ENCODE data around the gene NXPH3. TPM values are rescaled to one million over a fixed set of nuclear protein-coding genes. Genes with fewer than 3 reads are reported as not detected.

NXPH3 gene
- total and polyA plus RNA-seq, 2 donors (not counting 1 experiment from before 2014, with no cell fraction given), result not detected

DNA sequence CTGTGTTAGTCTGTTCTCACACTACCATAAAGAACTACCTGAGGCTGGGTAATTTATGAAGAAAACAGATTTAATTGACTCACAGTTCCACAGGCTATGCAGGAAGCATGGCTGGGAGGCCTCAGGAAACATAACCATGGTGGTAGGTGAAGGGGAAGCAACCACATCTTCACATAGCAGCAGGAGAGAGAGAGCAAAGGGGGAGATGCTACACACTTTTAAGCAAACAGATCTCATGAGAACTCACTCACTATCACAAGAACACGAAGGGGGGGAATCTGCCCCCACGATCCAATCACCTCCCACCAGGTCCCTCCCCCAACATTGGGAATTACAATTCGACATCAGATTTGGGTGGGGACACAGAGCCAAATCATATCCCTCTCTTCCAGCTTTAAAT is 31.8 kb upstream of the NXPH3 start:
- Mint-ChIP-seq H3K27me3 (peaks cover 35% of the 10 kb centered on the region), H3K27ac (no peak overlapping the region), H3K4me3 (no peak overlapping the region), H3K4me1 (no peaks in the 10 kb centered on the region), H3K9me3 (ENCODE audit: insufficient read depth) (peaks cover 8% of the 10 kb centered on the region)
- H3K27me3 ChIP-seq (replicated peaks in 1 of 4; ENCODE audit: control extremely low read depth in 1 of 4, control insufficient read depth in 3 of 4, insufficient read depth in 4 of 4, low read length in 3 of 4), result peaks cover 0 to 9% (median 2%) of the 10 kb centered on the region in 4 experiments
- no peak overlapping the region for H3K9ac ChIP-seq (ENCODE audit: low read length)
- no peak overlapping the region for H3K4me2 ChIP-seq (replicated peaks; ENCODE audit: low read depth, low read length, poor library complexity, severe bottlenecking)
- intact Hi-C loops (cut with micrococcal nuclease), result no loop called here
- H2AFZ ChIP-seq (ENCODE audit: insufficient read depth, low read depth, low read length, poor library complexity, severe bottlenecking), result no peak overlapping the region
- H3K4me3 ChIP-seq (ENCODE audit: control extremely low read depth in 1 of 5, extremely low read depth in 1 of 5, insufficient read depth in 1 of 5, low read depth in 2 of 5, low read length in 4 of 5), result no peak overlapping the region
- no peaks in the 10 kb centered on the region for H3K4me1 ChIP-seq (ENCODE audit: control insufficient read depth in 2 of 2, insufficient read depth in 2 of 2, low read length in 2 of 2)
- WGBS (ENCODE audit: insufficient coverage), result 86% methylated on average over 2 of the region's 3 CpGs
- no peaks in the 10 kb centered on the region for H3K79me2 ChIP-seq (ENCODE audit: control insufficient read depth, insufficient read depth, low read length)
- H3K27ac ChIP-seq (ENCODE audit: low read length in 2 of 2), result no peak overlapping the region
- no peaks in the 10 kb centered on the region for H4K20me1 ChIP-seq (ENCODE audit: control insufficient read depth, insufficient read depth, low read length, poor library complexity, severe bottlenecking)
- ATAC-seq (ENCODE audit: low read depth) (no peak), DNase-seq (no peak)
- no peak for TF ChIP-seq EZH2 (IDR thresholded peaks at IDR 0.05; ENCODE audit: borderline replicate concordance, insufficient read depth, low read depth, low read length, poor library complexity, severe bottlenecking)
- TF ChIP-seq, protein P1, sequence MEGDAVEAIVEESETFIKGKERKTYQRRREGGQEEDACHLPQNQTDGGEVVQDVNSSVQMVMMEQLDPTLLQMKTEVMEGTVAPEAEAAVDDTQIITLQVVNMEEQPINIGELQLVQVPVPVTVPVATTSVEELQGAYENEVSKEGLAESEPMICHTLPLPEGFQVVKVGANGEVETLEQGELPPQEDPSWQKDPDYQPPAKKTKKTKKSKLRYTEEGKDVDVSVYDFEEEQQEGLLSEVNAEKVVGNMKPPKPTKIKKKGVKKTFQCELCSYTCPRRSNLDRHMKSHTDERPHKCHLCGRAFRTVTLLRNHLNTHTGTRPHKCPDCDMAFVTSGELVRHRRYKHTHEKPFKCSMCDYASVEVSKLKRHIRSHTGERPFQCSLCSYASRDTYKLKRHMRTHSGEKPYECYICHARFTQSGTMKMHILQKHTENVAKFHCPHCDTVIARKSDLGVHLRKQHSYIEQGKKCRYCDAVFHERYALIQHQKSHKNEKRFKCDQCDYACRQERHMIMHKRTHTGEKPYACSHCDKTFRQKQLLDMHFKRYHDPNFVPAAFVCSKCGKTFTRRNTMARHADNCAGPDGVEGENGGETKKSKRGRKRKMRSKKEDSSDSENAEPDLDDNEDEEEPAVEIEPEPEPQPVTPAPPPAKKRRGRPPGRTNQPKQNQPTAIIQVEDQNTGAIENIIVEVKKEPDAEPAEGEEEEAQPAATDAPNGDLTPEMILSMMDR (IDR thresholded peaks at IDR 0.05), result no peak
- ChIA-PET POLR2A (no interaction called here), CTCF (no interaction called here)
- no peaks in the 10 kb centered on the region for H3K36me3 ChIP-seq (replicated peaks in 1 of 2; ENCODE audit: control extremely low read depth in 1 of 2, control insufficient read depth in 1 of 2, extremely low read depth in 1 of 2, insufficient read depth in 2 of 2, low read length in 1 of 2)
- H3K9me3 ChIP-seq (ENCODE audit: control extremely low read depth in 1 of 3, control insufficient read depth in 2 of 3, insufficient read depth in 1 of 3, low read length in 2 of 3), result peaks cover 0 to 19% (median 3%) of the 10 kb centered on the region in 3 donors

DNA sequence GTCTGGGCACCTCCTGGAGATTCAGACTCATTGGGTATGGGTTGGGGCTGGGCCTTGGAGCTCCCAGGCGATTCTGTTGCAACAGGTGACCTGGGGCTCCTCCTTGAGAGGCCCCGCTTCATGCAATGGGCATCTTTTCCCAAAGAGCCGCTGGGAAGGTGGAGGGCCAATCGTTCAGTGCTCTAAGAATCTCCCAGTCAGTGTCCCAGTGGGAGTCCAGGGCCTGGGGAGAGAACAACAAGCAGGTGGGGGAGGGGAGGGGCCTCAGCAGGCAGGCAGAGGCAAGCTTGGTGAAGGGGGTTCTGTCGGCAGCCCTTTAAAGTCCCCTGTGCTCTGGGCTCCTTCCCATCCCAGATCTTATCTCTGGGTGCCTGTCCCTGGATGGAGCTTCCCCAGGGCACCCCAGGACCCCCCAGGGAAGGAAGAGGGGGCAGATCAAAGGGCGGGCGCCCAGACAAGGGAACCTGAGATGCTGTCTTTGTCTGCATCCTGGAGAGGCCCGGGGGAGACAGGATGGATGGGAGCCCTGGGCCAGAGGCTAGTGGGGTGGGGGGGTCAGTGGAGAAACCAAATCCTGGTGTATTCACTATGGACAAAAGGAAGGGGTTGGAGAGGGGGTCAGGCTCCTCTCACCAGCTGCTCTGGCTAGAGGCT is 30.5 kb upstream of the NXPH3 start:
- H2AFZ ChIP-seq (ENCODE audit: insufficient read depth, low read depth, low read length, poor library complexity, severe bottlenecking), result no peak overlapping the region
- WGBS (ENCODE audit: insufficient coverage), result 87% methylated on average over 7 of the region's 8 CpGs
- no peak for TF ChIP-seq EZH2 (IDR thresholded peaks at IDR 0.05; ENCODE audit: borderline replicate concordance, insufficient read depth, low read depth, low read length, poor library complexity, severe bottlenecking)
- TF ChIP-seq, protein P1 (IDR thresholded peaks at IDR 0.05), result no peak
- H3K9ac ChIP-seq (ENCODE audit: low read length), result no peak overlapping the region
- no peaks in the 10 kb centered on the region for H3K79me2 ChIP-seq (ENCODE audit: control insufficient read depth, insufficient read depth, low read length)
- no peak overlapping the region for H3K27ac ChIP-seq (ENCODE audit: low read length in 2 of 2)
- peaks cover 0 to 9% (median 2%) of the 10 kb centered on the region in 4 experiments for H3K27me3 ChIP-seq (replicated peaks in 1 of 4; ENCODE audit: control extremely low read depth in 1 of 4, control insufficient read depth in 3 of 4, insufficient read depth in 4 of 4, low read length in 3 of 4)
- Mint-ChIP-seq H3K4me1 (no peaks in the 10 kb centered on the region), H3K9me3 (ENCODE audit: insufficient read depth) (peaks cover 8% of the 10 kb centered on the region), H3K27ac (no peak overlapping the region), H3K27me3 (peaks cover 35% of the 10 kb centered on the region), H3K4me3 (no peak overlapping the region)
- no peak overlapping the region for H3K4me3 ChIP-seq (ENCODE audit: control extremely low read depth in 1 of 5, extremely low read depth in 1 of 5, insufficient read depth in 1 of 5, low read depth in 2 of 5, low read length in 4 of 5)
- no peak for ATAC-seq (ENCODE audit: low read depth)
- peaks cover 0 to 19% (median 3%) of the 10 kb centered on the region in 3 donors for H3K9me3 ChIP-seq (ENCODE audit: control extremely low read depth in 1 of 3, control insufficient read depth in 2 of 3, insufficient read depth in 1 of 3, low read length in 2 of 3)
- no peak for DNase-seq
- ChIA-PET CTCF (interaction anchor here (1.6 kb wide), 1 partner anchor 11 kb away, joined by 6 read pairs; no protein-coding TSS in a partner anchor), POLR2A (no interaction called here)
- no peak overlapping the region for H3K4me2 ChIP-seq (replicated peaks; ENCODE audit: low read depth, low read length, poor library complexity, severe bottlenecking)
- no peaks in the 10 kb centered on the region for H4K20me1 ChIP-seq (ENCODE audit: control insufficient read depth, insufficient read depth, low read length, poor library complexity, severe bottlenecking)
- H3K36me3 ChIP-seq (replicated peaks in 1 of 2; ENCODE audit: control extremely low read depth in 1 of 2, control insufficient read depth in 1 of 2, extremely low read depth in 1 of 2, insufficient read depth in 2 of 2, low read length in 1 of 2), result no peaks in the 10 kb centered on the region
- H3K4me1 ChIP-seq (ENCODE audit: control insufficient read depth in 2 of 2, insufficient read depth in 2 of 2, low read length in 2 of 2), result no peaks in the 10 kb centered on the region
- intact Hi-C loops (cut with micrococcal nuclease), result no loop called here

All from B cell (primary cell).